HG03025 (cell line): ENCODE results near the gene MAN1A2.
"Not testable (repeated sequence)": the region's sequence is repeated elsewhere in the genome, so short reads cannot be mapped to it uniquely, and the experiment has no call there.

Source experiments
- ATAC-seq: cut with Tn5 transposase; IDR thresholded peaks from one replicate; pipeline ENCODE4 v1.9.1; 2021; ENCODE audit warnings: mild to moderate bottlenecking, moderate library complexity; ENCODE audit not compliant: unreplicated experiment, low FRiP score

MAN1A2 gene

DNA sequence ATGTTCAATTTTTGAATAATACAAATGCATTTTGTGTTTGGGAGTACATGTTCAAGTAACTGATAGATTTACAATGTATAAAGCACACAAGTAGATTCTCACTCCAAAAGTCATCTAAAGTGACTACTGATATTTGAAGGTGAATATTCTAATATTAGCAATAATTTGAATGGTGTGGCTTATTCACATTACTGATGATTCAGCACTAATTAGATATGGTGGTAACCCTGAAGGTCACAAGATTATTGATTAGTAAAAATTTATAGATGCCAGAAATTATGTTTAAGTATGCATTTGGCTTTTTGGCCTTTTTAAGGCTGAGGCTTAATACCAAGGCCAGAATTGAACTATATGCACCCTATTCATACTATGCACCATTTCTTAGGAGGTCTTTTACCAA is 186.2 kb downstream of the MAN1A2 start:
- no peak for ATAC-seq

DNA sequence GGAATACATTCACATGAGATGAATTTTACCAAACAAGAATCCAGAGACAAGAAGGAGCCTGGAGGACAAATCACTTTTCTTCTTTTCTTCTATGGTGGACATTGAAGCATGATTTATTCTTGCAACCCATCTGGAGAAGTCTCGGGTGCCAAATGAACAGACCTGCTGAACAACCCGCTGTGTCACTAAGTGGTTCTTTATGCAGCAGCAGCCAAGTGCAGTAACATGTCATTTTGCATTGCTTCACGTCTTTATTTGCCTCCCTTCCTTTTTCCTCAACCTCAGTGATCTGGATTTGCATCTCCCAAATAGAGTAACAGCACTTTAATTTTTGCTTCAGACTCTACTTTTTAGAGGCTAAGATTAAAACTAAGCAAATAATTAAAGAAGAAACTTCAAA is 188.6 kb downstream of the MAN1A2 start:
- no peak for ATAC-seq

DNA sequence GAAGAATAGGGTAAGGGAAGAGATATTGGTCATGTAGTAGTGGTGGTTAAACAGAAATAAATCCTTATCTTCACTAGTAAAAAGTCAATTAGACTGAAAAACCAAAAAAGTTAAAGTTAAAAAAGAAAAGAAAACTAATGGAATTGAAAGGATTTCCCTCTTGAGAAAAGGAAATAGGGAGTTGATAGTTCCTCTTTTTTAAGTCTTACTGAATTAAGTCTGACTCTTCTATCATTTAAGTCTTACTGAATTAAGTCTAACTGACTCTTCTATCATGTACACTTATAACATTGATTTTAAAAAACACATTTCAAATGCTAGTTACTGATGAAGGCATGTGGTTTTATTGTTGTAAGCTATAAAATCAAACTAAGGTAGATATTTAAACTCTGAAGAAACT is 189.1 kb downstream of the MAN1A2 start:
- ATAC-seq: no peak

DNA sequence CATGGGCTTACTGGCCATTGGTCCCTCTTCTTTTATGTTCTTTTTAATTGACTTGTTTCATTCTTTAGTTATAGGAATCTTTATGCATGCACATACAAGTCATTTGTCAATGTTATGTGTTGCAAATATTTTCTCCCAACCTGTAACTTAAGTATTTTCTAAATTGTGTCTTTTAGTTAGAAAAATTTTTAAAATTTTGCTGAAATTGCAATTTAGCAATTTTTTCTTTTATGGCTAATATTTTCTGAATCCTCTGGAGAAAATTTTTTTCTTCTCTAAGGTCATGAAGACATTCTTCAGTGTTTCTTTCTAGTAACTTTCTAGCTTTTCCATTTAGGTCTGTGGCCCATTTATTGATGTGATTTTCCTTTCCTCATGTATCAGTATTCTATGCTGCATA is 189.7 kb downstream of the MAN1A2 start:
- no peak for ATAC-seq

DNA sequence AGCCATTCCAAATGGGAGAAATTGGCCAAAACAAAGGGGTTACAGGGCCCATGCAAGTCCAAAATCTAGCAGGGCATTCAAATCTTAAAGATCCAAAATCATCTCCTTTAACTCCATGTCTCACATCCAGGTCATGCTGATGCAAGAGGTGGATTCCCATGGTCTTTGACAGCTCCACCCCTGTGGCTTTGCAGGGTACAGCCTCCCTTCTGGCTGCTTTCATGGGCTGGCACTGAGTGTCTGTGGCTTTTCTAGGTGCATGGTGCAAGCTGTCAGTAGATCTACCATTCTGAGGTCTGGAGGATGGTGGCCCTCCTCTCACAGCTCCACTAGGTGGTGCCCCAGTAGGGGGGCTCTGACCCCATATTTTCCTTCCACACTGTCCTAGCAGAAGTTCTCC is 191.2 kb downstream of the MAN1A2 start:
- not testable (repeated sequence) for ATAC-seq

DNA sequence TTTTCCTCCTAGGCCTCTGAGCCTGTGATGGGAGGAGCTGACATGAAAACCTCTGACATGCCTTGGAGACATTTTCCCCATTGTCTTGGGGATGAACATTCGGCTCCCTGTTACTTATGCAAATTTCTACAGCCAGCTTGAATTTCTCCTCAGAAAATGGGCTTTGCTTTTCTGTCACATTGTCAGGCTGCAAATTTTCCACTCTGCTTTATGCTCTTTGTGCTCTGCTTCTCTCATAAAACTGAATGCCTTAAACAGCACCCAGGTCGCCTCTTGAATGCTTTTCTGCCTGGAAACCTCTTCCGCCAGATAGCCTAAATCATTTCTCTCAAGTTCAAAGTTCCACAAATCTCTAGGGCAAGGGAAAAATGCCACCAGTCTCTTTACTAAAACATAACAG is 191.9 kb downstream of the MAN1A2 start:
- ATAC-seq: no peak

DNA sequence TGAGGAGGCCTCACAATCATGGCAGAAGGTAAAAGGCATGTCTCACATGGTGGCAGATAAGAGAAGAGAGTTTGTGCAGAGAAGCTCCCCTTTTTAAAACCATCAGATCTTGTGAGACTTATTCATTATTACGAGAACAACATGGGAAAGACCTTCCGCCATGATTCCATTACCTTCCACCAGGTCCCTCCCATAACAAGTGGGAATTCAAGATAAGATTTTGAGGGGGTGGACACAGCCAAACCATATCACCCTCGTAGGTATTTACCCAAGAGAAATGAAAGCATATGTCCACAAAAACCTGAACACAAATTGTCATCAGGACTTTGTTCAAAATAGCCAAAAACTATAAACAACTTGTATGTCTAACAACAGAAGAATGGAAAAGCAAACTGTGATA is 192.7 kb downstream of the MAN1A2 start:
- no peak for ATAC-seq

DNA sequence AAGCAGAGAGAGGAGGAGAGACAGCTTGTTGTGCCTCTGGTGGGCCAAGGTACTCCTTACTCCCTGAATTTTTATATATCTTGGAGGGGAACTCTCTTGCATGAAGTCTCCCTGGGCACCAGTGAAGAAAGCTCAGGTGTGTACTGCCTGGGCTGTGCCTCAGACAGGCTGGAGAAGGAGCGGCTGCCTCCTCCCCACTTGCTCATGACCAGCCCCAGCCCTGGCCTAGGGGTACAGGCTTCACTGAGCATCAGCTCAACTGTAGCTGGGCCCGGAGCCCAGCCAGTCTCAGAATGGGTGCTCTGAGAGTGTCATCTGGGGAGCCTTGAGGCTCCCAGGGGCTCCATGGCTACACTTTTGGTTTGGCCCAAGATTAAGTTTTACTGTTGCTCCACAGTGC is 193.8 kb downstream of the MAN1A2 start:
- no peak for ATAC-seq

DNA sequence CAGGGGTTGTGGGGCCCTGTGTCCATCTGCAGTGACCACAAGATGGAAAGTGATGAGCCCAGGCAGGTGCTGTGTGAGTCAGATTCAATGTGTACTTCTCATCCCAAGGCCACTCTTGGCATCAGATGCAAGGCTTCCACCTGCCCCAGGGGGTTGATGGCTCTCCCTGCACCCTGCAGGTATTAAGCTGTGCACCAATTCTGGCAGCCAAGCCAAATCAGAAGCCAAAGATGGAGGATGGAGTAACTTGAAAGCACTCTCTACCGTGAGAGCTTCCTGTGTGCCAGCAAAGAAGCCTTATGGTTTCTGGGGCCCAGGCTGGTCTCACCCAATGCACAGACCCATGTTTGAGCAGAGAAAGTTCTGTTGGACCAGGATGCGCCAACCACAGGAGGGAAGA is 194.3 kb downstream of the MAN1A2 start:
- no peak for ATAC-seq

DNA sequence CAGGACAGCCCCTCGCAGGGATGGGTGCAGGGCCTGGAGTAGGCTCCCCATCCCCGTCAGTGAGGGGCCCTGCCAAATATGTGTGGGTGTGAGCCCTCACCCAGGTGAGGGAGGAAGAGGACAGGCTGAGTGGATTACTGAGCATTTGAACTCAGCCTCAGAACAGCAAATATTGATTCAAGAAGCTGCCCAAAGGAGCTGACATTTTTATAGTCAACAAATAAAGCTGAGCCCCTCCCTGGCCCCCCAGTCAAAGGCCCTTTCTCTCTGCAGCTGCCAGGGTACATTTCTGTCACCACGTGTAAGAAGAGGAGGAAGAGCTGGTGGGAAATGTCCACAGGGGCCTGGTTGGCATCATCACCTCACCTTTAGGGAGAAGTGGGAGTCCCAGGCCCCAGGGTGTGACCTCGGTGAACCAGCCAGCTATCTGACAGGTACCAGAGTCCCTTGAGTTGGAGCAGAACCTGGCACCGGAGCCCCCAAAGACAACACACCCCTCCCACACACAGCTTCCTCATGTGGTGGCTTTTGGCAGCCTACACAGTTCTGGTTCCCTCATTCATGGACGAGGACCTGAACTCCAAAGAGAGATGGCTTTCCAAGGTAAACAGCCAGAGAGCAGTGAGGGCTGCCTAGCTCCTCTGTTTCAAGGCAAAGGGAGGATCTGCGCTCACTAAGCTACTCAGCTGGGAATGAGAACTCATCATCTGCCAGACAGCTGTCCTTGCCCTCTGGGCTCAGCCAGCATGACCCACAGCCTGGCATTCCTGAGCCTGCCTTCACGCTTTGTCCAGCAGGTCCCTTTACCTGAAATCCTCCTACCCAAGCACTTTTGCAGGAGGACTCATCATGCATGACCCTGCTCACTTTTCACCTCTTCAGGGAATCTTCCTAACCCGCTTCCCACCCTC is 195.6 kb downstream of the MAN1A2 start:
- ATAC-seq: no peak

DNA sequence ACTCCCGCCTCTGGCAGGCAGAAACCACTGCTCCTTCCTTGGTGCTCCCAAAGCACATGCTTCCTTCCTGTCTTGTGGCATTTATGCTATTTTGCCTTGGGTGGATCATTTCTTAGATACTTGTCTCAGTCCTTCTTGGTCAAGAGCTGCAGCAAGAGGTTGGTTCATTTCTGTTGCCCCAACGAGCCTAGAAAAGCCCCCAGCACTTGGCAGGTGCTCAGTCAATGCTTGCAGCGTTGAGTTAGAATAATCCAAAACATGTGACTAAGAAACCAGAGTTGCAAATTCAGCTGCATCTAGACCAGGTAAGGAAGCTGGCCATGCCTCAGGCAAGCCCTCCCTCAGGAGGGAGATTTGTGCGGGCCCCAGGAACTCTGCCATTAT is 196.2 kb downstream of the MAN1A2 start:
- ATAC-seq: no peak

DNA sequence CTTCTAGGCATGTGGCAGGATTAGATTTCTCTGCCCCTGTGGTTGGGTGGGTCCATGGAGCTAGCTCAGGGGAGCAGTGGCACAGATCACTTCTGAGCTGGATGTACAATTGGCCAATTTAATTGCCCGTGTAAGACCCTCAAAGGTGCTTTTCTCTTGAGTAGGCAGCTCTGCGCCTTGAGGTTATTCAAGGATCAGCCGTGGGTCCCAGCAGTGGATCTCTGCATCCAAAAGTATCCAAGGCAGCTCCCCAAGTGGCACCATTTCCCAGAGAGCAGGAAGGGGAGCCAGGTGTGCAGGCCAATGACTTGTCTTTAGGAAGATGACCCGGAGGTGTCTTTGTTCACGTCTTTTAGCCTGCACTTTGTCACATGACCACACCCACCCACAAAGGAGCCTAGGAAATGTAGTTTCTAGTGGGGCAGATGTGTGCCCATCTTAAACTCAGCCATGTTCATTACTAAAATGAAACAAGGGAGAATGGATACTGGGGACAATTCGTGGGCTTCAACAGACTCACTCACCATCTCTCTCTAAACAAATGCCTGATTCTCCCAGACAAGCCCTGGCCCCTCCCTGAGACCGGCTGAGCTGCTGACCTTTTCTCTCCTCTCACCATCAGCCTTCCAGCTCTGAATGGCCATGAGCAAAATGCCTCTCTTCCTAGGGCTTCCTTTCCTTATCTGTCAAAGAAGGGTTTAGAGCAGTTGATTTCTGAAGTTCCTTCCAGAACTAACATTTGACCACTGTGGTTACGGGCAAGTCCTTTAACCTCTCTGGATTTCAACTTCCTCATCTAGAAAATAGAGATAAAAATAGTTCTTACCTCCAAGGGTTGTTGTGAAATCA is 197.2 kb downstream of the MAN1A2 start:
- no peak for ATAC-seq

DNA sequence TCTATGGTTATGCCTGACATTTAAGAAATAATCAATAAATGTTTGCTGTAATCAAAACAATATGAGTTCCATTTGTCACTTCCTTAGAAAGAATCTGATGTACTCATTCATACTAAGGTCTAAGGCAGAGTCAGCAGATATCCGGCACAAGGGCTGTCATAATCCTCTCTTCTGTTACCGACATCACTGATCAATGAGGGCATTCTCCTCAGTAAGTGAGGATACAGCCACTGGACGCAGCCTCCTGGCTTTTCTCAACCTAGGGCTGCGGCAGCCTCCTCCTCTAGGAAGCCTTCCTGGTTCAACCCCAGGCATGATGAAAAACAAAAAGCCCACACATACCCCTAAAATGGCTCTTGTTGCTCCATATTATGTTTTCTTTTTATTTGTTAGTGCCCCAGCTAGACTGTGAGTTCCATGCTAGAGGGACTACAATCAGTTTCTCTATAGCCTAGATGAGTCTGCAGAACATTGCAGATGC is 197.9 kb downstream of the MAN1A2 start:
- no peak for ATAC-seq

DNA sequence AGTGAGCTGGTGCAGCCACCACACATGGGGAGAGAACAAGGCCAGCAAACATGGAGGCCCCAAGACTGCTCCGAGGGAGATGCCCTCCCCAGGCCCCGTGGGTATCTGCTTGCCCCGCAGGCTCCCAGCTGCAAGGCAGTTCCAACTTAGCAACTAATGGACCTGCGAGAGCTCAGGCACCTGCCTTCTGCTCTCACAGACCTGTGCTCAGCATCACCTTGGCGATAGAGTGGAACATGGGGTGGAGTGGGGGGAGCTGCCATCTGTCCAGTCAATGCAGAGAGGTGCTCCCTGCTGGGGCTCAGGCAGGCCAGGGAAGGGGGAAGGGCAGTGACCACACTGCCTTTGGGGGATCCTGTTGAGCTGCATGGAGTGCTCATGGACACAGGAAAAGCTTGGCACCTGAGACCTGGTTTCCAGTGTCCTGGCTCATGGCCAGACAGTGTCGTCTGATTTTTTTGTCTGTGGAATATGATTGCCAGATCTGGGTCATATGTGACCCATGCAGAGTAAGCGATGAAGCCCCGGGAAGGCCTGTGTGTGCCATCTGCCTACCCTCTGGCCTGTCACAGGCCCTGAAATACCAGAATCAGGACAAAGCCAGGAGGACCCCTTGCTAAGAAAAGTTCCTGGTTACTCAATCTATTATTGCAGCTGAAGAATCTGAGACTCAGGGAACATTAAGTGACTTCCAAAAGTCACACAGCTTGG is 198.7 kb downstream of the MAN1A2 start:
- ATAC-seq: no peak

DNA sequence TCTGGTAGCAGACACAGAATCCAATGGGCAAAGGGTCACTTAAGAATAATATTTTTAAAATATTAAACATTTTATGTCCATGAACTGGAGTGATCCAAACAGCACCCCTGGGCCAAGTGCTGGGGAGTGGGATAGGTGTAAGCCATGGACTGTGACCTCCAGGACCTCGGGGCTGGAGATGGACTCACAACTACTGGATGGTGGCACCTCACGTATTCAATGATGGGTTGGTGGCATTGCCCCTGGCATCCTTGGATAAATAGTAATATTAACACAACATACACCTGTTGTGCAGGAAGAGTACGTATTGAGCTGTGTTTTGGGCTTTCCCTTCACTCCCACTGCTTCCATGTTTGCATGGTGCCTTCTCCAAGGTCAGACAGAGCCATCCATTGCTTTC is 199.3 kb downstream of the MAN1A2 start:
- no peak for ATAC-seq

DNA sequence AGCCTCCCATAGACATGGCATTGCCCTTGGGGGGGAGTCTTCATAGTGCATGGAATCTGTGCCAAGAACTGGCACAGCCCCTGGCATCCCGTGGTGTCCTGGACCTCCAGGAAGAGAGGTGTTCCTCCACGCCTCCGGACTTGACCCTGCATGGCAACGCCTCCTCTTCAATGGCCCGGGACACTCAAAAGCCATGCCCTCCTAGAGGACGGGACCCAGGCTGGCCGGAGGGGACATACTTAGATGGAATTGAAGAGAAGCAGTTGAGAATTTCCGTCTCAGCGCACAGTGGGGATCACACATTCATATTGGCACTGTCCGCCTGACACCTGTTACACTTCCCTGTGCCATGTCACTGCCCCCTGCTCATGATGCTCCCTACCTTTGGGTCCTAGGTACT is 200.2 kb downstream of the MAN1A2 start:
- no peak for ATAC-seq

DNA sequence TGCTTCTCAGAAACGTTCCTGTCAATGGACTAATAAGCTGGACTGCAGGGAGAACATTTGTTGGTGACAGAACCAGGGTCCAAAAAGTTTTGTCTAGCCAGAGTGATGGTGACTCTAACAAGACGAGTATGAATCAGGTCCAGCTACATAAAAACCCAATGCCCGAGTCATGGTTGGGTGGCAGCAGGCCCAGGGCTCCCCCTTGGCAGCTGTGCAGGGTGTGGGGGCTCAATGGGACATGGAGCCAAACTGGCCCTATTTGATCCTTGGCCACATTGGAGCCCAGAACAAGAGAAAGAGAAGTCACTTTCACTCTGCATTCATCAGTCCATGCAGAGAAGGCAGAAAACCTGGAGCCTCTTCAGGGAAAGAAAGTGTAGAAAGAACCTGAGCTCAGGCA is 200.7 kb downstream of the MAN1A2 start:
- ATAC-seq: no peak

DNA sequence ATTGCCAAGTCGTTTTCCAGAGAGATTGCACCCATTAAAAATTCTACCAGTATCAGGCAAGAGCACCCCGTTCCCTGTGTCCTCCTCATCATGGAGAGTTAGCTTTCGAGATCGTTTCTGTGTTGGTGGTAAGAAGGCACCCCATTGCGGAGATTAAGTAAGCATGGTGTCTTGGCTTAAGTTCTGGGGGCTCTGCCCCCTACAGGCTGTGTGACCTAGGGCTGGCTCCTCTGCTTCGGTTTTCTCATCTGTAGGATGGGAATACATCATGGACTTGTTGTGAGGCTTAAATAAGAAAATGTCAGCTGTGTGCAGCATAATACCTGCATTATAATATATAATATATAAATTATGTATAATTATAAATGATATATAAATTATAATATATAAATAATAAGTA is 201.8 kb downstream of the MAN1A2 start:
- no peak for ATAC-seq

DNA sequence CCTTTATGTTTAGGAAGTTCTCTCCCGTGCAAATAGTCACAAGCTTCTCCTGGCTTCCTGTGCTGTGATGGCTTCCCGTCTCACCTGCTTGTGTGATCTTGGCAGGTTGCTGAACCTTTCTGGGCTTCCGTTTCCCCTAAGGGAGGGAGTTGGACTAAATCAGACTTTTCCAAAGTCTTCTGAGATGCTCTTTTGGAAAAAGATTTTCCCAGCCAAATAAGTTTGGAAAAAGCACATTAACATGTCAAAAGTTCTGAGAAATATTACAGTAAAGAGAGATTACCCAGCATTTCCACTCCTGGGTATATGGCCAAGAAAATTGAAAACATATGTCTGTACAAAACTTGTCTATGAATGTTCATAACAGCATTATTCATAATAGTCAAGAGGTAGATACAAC is 202.6 kb downstream of the MAN1A2 start:
- ATAC-seq: no peak

DNA sequence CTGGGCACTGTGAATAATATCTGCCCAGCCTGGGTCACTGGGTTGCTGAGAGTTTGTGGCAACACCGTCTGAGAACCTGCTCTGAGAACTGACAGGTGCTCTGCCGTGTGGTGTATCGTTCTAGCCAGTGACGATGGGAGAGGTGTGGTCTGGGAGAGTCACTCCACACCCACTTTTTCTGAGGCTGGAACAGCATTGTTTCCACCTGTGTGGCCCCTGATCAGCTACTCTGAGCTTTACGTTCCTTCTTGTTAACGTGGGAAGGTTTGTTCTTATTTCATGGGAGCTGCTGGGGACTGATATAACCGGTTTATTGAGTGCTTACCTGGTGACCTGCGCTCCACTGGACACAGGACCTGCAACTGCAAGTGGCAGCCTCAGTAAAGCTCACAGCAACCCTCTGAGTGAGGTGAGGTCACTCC is 203.8 kb downstream of the MAN1A2 start:
- no peak for ATAC-seq

DNA sequence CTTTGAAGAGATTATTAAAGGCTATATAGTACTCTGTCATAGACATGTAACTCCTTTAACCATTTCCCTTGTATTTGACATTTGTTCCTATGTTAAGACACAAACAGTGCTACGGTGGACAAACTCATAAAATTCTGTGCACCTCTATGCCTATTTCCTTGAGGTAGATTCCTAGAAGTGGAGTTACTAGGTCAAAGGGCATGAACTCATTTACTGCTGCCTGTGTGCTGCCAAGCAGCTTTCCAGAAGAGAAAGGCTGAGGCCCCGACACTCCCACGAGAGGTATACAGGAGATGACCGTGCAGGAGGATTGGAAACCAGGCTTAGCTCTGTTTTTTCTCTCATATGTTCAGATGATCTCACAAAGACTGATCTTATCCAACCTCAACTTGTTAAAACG is 204.2 kb downstream of the MAN1A2 start:
- no peak for ATAC-seq
